DND-41 (cell line): Measurements from ENCODE around the gene KRTAP10-9.

Source experiments
- EZH2 ChIP-seq: IDR thresholded peaks from 3 replicates; pipeline ENCODE4 v1.6.1; 2012; ENCODE audit warnings: borderline replicate concordance, low read depth, mild to moderate bottlenecking, moderate library complexity, low read length, inconsistent platforms; ENCODE audit not compliant: severe bottlenecking
- TF ChIP-seq, protein P1 (sequence below): IDR thresholded peaks from 2 replicates; pipeline ENCODE4 v1.5.1; 2012; ENCODE audit warnings: borderline replicate concordance, low read length, moderate library complexity, mild to moderate bottlenecking; ENCODE audit not compliant: poor library complexity, severe bottlenecking; ENCODE audit errors: extremely low read depth

DNA sequence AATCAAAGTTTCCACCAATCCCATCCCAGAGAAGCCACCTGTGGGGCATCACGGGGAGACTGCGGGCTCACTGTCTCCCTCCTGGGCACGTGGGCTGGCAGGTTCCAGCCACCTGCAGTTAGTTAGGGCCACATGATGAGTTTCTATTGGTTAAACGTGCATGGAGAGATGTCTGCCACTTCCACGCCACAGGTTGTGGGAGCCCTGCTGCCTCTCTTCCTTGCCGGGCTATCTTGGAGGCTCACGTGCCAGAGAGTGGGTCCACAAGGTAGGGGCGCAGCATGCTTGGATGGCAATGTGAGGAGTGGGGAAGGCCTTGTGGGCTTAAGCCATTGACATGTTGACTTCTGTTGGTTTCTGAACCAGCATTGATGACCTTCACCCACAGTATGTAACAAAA is 23.0 kb upstream of the KRTAP10-9 start:
- TF ChIP-seq, protein P1, sequence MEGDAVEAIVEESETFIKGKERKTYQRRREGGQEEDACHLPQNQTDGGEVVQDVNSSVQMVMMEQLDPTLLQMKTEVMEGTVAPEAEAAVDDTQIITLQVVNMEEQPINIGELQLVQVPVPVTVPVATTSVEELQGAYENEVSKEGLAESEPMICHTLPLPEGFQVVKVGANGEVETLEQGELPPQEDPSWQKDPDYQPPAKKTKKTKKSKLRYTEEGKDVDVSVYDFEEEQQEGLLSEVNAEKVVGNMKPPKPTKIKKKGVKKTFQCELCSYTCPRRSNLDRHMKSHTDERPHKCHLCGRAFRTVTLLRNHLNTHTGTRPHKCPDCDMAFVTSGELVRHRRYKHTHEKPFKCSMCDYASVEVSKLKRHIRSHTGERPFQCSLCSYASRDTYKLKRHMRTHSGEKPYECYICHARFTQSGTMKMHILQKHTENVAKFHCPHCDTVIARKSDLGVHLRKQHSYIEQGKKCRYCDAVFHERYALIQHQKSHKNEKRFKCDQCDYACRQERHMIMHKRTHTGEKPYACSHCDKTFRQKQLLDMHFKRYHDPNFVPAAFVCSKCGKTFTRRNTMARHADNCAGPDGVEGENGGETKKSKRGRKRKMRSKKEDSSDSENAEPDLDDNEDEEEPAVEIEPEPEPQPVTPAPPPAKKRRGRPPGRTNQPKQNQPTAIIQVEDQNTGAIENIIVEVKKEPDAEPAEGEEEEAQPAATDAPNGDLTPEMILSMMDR: no peak
- no peak for TF ChIP-seq EZH2
